Measurements from ENCODE around the gene FILIP1. TPM values are rescaled to one million over a fixed set of nuclear protein-coding genes. Genes with fewer than 3 reads are reported as not detected.

The FILIP1 gene
- total and polyA plus RNA-seq, 10 of the 15 experiments (the other 5 are each of a cell fraction or from before 2014, with no cell fraction given) = 0.23 to 2.0 (median 0.44) TPM

DNA sequence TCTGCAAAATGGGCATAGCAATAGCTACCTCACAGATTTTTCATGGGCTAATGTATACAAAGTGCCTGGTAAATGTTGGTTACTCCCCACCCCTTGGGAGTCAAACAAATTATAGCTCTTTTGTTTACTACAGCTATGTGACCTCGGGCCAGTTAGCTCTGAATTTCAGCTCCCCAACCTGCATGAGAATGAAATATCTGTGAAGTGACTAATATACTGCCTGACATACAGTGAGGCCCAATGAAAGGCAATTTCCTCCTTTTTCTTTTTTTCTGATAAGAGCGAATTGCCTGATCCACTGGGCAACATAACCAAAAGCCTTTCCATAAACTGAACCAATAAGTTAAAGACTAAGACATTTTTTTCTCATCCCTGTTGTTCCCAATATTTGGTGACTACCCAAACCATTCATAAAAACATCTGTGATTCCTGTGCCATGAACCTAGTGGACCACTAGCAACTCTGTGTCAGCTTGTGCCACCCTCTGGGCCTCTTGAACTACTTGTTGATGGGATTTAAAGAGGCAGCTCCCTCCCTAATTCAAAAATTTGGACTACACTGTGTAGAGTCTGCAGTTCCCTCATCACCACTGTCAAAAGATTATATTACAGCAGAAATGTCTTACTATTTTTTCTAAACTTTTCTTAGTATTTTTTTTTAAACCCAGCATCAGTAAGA lies 117.1 kb downstream of the FILIP1 start:
- Histone ChIP-seq H3K4me2 (ENCODE audit: control insufficient read depth, insufficient read depth) (no peak overlapping the region), H3K4me1 (ENCODE audit: control insufficient read depth, insufficient read depth, low read length) (no peaks in the 10 kb centered on the region), H4K20me1 (ENCODE audit: control insufficient read depth, insufficient read depth) (no peaks in the 10 kb centered on the region), H3K36me3 (ENCODE audit: control insufficient read depth in 2 of 2, insufficient read depth in 2 of 2, low read length in 1 of 2) (no peaks in the 10 kb centered on the region), H3K79me2 (ENCODE audit: control insufficient read depth, insufficient read depth, low read length) (no peaks in the 10 kb centered on the region), H2AFZ (ENCODE audit: control insufficient read depth, low read depth, low read length) (no peak overlapping the region), H3K4me3 (no peak overlapping the region), H3K27ac (ENCODE audit: control insufficient read depth, insufficient read depth) (no peak overlapping the region), H3K9ac (ENCODE audit: control insufficient read depth, insufficient read depth, low read length) (no peak overlapping the region), H3K27me3 (replicated peaks in 1 of 2; ENCODE audit: control insufficient read depth in 2 of 2, insufficient read depth in 2 of 2, low read length in 1 of 2) (no peaks in the 10 kb centered on the region), H3K9me3 (replicated peaks; ENCODE audit: control insufficient read depth, insufficient read depth, low read length) (no peaks in the 10 kb centered on the region)
- WGBS (ENCODE audit: insufficient coverage, insufficient replicate concordance, low lambda C conversion rate, missing lambda C conversion rate) = 30% methylated on average over 2 of the region's 2 CpGs
- BruUV-seq (replicated peaks) = no TSS peak
- RAD21 ChIA-PET (ENCODE audit: unreplicated experiment) = interaction anchor here (0.8 to 2.3 kb wide), 6 partner anchors 8 to 146 kb away, joined by 3 to 6 read pairs (median 4); no protein-coding TSS in a partner anchor
- DNase-seq (ENCODE audit: low read depth, low spot score) (no peak), FAIRE-seq (peak; percentile 27), ATAC-seq (peak; percentile 52)
- intact Hi-C loops (cut with micrococcal nuclease; ENCODE audit: unreplicated experiment) = loop anchor here (5.0 to 10.0 kb wide), 2 partner anchors 36 to 118 kb away; partner anchors contain the start of gene FILIP1
- SMC1A ChIA-PET (ENCODE audit: uncharacterized antibody, unreplicated experiment) = interaction anchor here (0.6 to 2.5 kb wide), 8 partner anchors 8 to 178 kb away, joined by 3 to 7 read pairs (median 3); no protein-coding TSS in a partner anchor
- TF ChIP-seq, protein P1, sequence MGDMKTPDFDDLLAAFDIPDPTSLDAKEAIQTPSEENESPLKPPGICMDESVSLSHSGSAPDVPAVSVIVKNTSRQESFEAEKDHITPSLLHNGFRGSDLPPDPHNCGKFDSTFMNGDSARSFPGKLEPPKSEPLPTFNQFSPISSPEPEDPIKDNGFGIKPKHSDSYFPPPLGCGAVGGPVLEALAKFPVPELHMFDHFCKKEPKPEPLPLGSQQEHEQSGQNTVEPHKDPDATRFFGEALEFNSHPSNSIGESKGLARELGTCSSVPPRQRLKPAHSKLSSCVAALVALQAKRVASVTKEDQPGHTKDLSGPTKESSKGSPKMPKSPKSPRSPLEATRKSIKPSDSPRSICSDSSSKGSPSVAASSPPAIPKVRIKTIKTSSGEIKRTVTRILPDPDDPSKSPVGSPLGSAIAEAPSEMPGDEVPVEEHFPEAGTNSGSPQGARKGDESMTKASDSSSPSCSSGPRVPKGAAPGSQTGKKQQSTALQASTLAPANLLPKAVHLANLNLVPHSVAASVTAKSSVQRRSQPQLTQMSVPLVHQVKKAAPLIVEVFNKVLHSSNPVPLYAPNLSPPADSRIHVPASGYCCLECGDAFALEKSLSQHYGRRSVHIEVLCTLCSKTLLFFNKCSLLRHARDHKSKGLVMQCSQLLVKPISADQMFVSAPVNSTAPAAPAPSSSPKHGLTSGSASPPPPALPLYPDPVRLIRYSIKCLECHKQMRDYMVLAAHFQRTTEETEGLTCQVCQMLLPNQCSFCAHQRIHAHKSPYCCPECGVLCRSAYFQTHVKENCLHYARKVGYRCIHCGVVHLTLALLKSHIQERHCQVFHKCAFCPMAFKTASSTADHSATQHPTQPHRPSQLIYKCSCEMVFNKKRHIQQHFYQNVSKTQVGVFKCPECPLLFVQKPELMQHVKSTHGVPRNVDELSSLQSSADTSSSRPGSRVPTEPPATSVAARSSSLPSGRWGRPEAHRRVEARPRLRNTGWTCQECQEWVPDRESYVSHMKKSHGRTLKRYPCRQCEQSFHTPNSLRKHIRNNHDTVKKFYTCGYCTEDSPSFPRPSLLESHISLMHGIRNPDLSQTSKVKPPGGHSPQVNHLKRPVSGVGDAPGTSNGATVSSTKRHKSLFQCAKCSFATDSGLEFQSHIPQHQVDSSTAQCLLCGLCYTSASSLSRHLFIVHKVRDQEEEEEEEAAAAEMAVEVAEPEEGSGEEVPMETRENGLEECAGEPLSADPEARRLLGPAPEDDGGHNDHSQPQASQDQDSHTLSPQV (IDR thresholded peaks at IDR 0.05) = no peak
- no peak for TF ChIP-seq CBX5 (IDR thresholded peaks at IDR 0.05; ENCODE audit: low read depth)
- no peak for TF ChIP-seq WRNIP1 (IDR thresholded peaks at IDR 0.05; ENCODE audit: borderline replicate concordance, low read depth, low read length)
- no peak for TF ChIP-seq ZNF24 (IDR thresholded peaks at IDR 0.05)
- no peak for TF ChIP-seq PAX8 (IDR thresholded peaks at IDR 0.05)
- TF ChIP-seq SUZ12 (IDR thresholded peaks at IDR 0.05; ENCODE audit: unreplicated experiment) = no peak
- no peak for TF ChIP-seq FOXK2 (IDR thresholded peaks at IDR 0.05)
- TF ChIP-seq TCF12 (IDR thresholded peaks at IDR 0.05; ENCODE audit: low read depth, low read length) = no peak
- TF ChIP-seq RBBP5 (conservative IDR thresholded peaks at IDR 0.05) = no peak
- TF ChIP-seq CEBPB (IDR thresholded peaks at IDR 0.05; ENCODE audit: borderline replicate concordance in 1 of 2, low read depth in 2 of 2, low read length in 2 of 2) = no peak
- TF ChIP-seq, protein P2, sequence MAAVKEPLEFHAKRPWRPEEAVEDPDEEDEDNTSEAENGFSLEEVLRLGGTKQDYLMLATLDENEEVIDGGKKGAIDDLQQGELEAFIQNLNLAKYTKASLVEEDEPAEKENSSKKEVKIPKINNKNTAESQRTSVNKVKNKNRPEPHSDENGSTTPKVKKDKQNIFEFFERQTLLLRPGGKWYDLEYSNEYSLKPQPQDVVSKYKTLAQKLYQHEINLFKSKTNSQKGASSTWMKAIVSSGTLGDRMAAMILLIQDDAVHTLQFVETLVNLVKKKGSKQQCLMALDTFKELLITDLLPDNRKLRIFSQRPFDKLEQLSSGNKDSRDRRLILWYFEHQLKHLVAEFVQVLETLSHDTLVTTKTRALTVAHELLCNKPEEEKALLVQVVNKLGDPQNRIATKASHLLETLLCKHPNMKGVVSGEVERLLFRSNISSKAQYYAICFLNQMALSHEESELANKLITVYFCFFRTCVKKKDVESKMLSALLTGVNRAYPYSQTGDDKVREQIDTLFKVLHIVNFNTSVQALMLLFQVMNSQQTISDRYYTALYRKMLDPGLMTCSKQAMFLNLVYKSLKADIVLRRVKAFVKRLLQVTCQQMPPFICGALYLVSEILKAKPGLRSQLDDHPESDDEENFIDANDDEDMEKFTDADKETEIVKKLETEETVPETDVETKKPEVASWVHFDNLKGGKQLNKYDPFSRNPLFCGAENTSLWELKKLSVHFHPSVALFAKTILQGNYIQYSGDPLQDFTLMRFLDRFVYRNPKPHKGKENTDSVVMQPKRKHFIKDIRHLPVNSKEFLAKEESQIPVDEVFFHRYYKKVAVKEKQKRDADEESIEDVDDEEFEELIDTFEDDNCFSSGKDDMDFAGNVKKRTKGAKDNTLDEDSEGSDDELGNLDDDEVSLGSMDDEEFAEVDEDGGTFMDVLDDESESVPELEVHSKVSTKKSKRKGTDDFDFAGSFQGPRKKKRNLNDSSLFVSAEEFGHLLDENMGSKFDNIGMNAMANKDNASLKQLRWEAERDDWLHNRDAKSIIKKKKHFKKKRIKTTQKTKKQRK (IDR thresholded peaks at IDR 0.05; ENCODE audit: low read depth, low read length) = no peak
- TF ChIP-seq ZZZ3 (IDR thresholded peaks at IDR 0.05; ENCODE audit: control insufficient read depth, insufficient read length, low read depth) = no peak
- TF ChIP-seq, protein P3, sequence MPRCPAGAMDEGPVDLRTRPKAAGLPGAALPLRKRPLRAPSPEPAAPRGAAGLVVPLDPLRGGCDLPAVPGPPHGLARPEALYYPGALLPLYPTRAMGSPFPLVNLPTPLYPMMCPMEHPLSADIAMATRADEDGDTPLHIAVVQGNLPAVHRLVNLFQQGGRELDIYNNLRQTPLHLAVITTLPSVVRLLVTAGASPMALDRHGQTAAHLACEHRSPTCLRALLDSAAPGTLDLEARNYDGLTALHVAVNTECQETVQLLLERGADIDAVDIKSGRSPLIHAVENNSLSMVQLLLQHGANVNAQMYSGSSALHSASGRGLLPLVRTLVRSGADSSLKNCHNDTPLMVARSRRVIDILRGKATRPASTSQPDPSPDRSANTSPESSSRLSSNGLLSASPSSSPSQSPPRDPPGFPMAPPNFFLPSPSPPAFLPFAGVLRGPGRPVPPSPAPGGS (IDR thresholded peaks at IDR 0.05; ENCODE audit: borderline replicate concordance, insufficient read depth, low read depth, low read length, poor library complexity, severe bottlenecking) = no peak
- no peak for TF ChIP-seq SRF (IDR thresholded peaks at IDR 0.05; ENCODE audit: low read depth in 2 of 2, low read length in 2 of 2)
- TF ChIP-seq KDM1A (IDR thresholded peaks at IDR 0.05; ENCODE audit: borderline replicate concordance) = no peak
- POLR2A ChIA-PET = interaction anchor here (1.0 kb wide), 1 partner anchor 112 kb away, joined by 7 read pairs; no protein-coding TSS in a partner anchor
- in situ Hi-C loops (cut with MboI) = no loop called here
- CTCF ChIA-PET = interaction anchor here (0.7 to 2.1 kb wide), 5 partner anchors 8 to 153 kb away, joined by 3 to 7 read pairs (median 4); no protein-coding TSS in a partner anchor

Measured in GM12878 (cell line).